Measurements from ENCODE around the gene FANCC. TPM values are rescaled to one million over a fixed set of nuclear protein-coding genes. Genes with fewer than 3 reads are reported as not detected.

Gene FANCC
- total and polyA plus RNA-seq, 2 donors (not counting 1 experiment from before 2014, with no cell fraction given): 8.9 to 9.0 TPM

DNA sequence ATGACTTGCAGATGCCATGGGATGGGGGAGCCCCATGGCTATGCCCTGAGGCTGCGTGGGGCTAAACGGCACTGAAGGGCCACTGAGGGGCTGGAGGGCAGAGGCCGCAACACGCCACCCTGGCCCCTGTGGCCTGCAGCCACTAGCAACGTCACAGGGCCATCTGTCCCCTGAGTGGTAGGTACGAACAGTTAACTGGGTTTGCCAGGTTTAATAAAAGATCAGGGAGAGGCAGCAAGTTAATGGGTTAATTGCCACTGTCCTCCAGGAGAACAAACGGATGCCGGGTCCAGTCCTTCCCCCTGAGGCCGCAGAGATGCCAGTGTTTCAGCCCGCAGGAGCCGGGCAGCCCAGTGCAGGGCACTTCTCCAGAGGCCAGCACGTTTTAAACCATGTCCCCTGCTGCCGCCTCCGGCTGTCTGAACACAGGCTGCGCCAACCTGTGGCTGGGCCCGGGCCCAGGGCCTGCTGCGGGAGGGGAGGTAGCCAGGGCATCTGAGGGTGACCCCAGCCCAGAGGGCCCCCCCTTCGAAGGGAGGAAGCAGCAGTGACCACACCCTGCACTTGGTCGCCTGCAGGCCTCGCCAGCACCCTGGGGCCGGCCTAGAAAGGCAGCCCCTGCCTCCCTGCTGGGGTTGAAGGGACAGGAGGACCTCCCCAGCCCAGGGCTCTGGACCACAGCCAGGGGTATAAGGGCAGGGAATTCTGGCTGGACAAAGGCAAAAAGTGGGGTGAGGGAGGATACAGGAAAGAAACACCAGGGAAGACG is 227.3 kb downstream of the FANCC start:
- Histone ChIP-seq H4K20me1 (ENCODE audit: control insufficient read depth, extremely low read depth, insufficient read depth, low read length) (no peaks in the 10 kb centered on the region), H3K27ac (ENCODE audit: insufficient read depth, low read length) (peak overlapping the region; percentile 36), H3K4me3 (replicated peaks in 1 of 4; ENCODE audit: control extremely low read depth in 1 of 4, insufficient read depth in 1 of 4, low read depth in 3 of 4, low read length in 4 of 4) (no peak overlapping the region), H3K4me1 (ENCODE audit: control insufficient read depth, extremely low read depth, insufficient read depth, low read length) (peaks cover 47% of the 10 kb centered on the region), H3K79me2 (ENCODE audit: control insufficient read depth, insufficient read depth, low read length) (peaks cover 3% of the 10 kb centered on the region), H3K9me3 (ENCODE audit: control insufficient read depth, insufficient read depth, low read depth, low read length) (no peaks in the 10 kb centered on the region), H3K27me3 (ENCODE audit: control insufficient read depth, insufficient read depth, low read length) (no peaks in the 10 kb centered on the region), H3K36me3 (ENCODE audit: control insufficient read depth, insufficient read depth, low read length) (peaks cover 27% of the 10 kb centered on the region), H2AFZ (ENCODE audit: low read length) (no peak overlapping the region), H3K4me2 (ENCODE audit: extremely low read depth, insufficient read depth, low read length) (no peak overlapping the region), H3K9ac (ENCODE audit: insufficient read depth, low read length) (peak overlapping the region; percentile 5)
- TF ChIP-seq EZH2 (IDR thresholded peaks at IDR 0.05; ENCODE audit: low read length, missing control alignments): no peak
- DNase-seq (ENCODE audit: low read depth in 2 of 2): no peak

DNA sequence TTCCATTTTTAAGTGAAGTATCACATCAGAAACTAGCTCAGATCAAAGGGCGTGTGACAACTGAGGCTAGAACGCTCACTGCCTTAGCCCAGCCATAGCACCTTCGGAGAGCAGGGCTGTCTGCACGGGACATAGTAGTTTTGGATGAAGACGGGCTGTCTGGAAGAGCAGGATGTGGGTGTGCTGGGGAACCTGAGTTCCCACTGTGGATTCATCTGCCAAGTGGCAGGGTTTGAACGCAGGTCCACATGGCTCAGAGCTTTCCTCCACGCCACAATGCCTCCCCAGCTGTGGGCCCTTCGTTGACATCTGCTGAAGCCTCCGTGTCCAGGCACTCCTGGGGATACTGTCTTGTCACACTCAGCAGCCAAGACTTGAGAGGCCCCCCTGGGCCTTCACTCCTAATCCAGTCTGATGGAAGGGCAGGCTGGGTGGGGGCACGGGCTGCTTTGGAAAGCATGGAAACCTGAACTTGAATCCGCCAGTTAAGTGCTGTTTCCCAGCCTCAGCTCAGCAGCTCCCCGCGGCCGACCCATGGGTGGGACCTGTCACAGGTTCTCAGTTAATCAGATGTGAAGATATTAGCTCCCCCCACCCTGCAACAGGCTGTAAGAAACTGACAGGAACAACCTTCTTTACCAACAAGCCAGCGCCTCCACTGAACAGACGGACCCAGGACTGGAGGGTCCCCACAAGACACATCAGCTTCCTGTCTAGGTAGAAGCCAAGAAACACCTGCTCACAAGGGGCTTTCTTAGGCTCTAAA is 228.1 kb downstream of the FANCC start:
- no peaks in the 10 kb centered on the region for H3K9me3 ChIP-seq (ENCODE audit: control insufficient read depth, insufficient read depth, low read depth, low read length)
- H3K4me1 ChIP-seq (ENCODE audit: control insufficient read depth, extremely low read depth, insufficient read depth, low read length): peaks cover 47% of the 10 kb centered on the region
- no peak overlapping the region for H3K27ac ChIP-seq (ENCODE audit: insufficient read depth, low read length)
- no peaks in the 10 kb centered on the region for H3K27me3 ChIP-seq (ENCODE audit: control insufficient read depth, insufficient read depth, low read length)
- H3K36me3 ChIP-seq (ENCODE audit: control insufficient read depth, insufficient read depth, low read length): peaks cover 25% of the 10 kb centered on the region
- H2AFZ ChIP-seq (ENCODE audit: low read length): no peak overlapping the region
- no peak overlapping the region for H3K9ac ChIP-seq (ENCODE audit: insufficient read depth, low read length)
- H4K20me1 ChIP-seq (ENCODE audit: control insufficient read depth, extremely low read depth, insufficient read depth, low read length): no peaks in the 10 kb centered on the region
- DNase-seq (ENCODE audit: low read depth in 2 of 2): no peak
- no peak overlapping the region for H3K4me2 ChIP-seq (ENCODE audit: extremely low read depth, insufficient read depth, low read length)
- no peak overlapping the region for H3K4me3 ChIP-seq (replicated peaks in 1 of 4; ENCODE audit: control extremely low read depth in 1 of 4, insufficient read depth in 1 of 4, low read depth in 3 of 4, low read length in 4 of 4)
- peaks cover 4% of the 10 kb centered on the region for H3K79me2 ChIP-seq (ENCODE audit: control insufficient read depth, insufficient read depth, low read length)
- no peak for TF ChIP-seq EZH2 (IDR thresholded peaks at IDR 0.05; ENCODE audit: low read length, missing control alignments)
- TF ChIP-seq, protein P1, sequence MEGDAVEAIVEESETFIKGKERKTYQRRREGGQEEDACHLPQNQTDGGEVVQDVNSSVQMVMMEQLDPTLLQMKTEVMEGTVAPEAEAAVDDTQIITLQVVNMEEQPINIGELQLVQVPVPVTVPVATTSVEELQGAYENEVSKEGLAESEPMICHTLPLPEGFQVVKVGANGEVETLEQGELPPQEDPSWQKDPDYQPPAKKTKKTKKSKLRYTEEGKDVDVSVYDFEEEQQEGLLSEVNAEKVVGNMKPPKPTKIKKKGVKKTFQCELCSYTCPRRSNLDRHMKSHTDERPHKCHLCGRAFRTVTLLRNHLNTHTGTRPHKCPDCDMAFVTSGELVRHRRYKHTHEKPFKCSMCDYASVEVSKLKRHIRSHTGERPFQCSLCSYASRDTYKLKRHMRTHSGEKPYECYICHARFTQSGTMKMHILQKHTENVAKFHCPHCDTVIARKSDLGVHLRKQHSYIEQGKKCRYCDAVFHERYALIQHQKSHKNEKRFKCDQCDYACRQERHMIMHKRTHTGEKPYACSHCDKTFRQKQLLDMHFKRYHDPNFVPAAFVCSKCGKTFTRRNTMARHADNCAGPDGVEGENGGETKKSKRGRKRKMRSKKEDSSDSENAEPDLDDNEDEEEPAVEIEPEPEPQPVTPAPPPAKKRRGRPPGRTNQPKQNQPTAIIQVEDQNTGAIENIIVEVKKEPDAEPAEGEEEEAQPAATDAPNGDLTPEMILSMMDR (conservative IDR thresholded peaks at IDR 0.05 in 1 of 2, IDR thresholded peaks at IDR 0.05 in 1 of 2; ENCODE audit: low read depth in 1 of 2, low read length in 2 of 2): no peak

DNA sequence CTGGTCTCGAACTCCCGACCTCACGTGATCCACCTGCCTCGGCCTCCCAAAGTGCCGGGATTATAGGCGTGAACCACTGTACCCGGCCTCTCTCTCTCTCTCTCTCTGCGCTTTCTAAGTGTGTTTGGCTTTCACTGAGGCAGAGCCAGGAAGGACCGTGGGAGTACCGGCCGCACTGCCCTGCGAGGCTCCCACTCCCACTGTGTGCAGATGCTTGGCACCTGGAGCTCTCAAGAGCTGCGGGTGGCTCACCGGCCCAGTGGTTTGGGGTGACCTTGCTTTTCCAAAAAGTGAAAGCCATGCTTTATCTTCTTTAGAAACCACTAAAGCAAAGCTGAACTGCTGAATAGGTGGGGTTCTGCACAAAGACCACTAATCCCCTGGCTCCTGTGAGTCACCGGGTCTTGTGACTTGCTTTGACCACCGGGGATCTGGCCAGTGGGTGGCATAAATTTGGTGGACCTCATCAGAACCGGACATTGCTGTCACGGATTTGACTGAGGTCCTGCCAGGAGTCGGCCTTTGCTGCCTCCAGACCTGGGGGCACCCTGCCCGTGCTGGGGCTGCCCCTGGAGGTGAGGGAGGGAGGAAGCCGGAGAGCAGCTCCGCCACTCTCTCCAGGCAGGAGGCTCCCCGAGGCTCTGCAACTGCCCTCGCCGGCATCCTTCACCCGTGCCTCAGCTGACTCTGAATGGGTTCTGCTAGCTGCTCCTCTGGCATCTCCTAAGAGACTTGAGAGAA is 228.9 kb downstream of the FANCC start:
- H3K79me2 ChIP-seq (ENCODE audit: control insufficient read depth, insufficient read depth, low read length): peaks cover 7% of the 10 kb centered on the region
- TF ChIP-seq, protein P1 (conservative IDR thresholded peaks at IDR 0.05 in 1 of 2, IDR thresholded peaks at IDR 0.05 in 1 of 2; ENCODE audit: low read depth in 1 of 2, low read length in 2 of 2): no peak
- no peak for TF ChIP-seq EZH2 (IDR thresholded peaks at IDR 0.05; ENCODE audit: low read length, missing control alignments)
- H2AFZ ChIP-seq (ENCODE audit: low read length): no peak overlapping the region
- peaks cover 26% of the 10 kb centered on the region for H3K36me3 ChIP-seq (ENCODE audit: control insufficient read depth, insufficient read depth, low read length)
- H3K9ac ChIP-seq (ENCODE audit: insufficient read depth, low read length): no peak overlapping the region
- no peak overlapping the region for H3K4me3 ChIP-seq (replicated peaks in 1 of 4; ENCODE audit: control extremely low read depth in 1 of 4, insufficient read depth in 1 of 4, low read depth in 3 of 4, low read length in 4 of 4)
- H3K4me2 ChIP-seq (ENCODE audit: extremely low read depth, insufficient read depth, low read length): no peak overlapping the region
- no peaks in the 10 kb centered on the region for H4K20me1 ChIP-seq (ENCODE audit: control insufficient read depth, extremely low read depth, insufficient read depth, low read length)
- H3K27me3 ChIP-seq (ENCODE audit: control insufficient read depth, insufficient read depth, low read length): no peaks in the 10 kb centered on the region
- H3K9me3 ChIP-seq (ENCODE audit: control insufficient read depth, insufficient read depth, low read depth, low read length): no peaks in the 10 kb centered on the region
- H3K27ac ChIP-seq (ENCODE audit: insufficient read depth, low read length): peak overlapping the region; percentile 32
- H3K4me1 ChIP-seq (ENCODE audit: control insufficient read depth, extremely low read depth, insufficient read depth, low read length): peaks cover 47% of the 10 kb centered on the region
- peak in 1 of 2 donors; percentile 54 for DNase-seq (ENCODE audit: low read depth in 2 of 2)
